GM12801 (cell line): Measurements from ENCODE around the gene GOLGA6L22.
"Not testable (repeated sequence)": the region's sequence is repeated elsewhere in the genome, so short reads cannot be mapped to it uniquely, and the experiment has no call there.

ENCODE experiments used
- CTCF ChIP-seq: IDR thresholded peaks from one replicate; pipeline ENCODE4 v1.5.1; 2011; ENCODE audit warnings: control low read depth; ENCODE audit not compliant: insufficient read length; ENCODE audit errors: extremely low read depth

GOLGA6L22 gene

GRCh38 chr15:22458603-22459002, at the start of gene GOLGA6L22:
GOLGA6L22 (plus strand) TSS chr15:22458903; CDS start chr15:22458994, 91 bp downstream.
- TF ChIP-seq CTCF = not testable (repeated sequence)
